Left forelimb (tissue), 1 donor: ENCODE data around the gene FPGS.
"Not testable (repeated sequence)": the region's sequence is repeated elsewhere in the genome, so short reads cannot be mapped to it uniquely, and the experiment has no call there.

Experiments used
- DNase-seq: peaks from one replicate; pipeline ENCODE4 v3.0.0-alpha.2; 2018; ENCODE audit warnings: low spot score

The FPGS gene

DNA sequence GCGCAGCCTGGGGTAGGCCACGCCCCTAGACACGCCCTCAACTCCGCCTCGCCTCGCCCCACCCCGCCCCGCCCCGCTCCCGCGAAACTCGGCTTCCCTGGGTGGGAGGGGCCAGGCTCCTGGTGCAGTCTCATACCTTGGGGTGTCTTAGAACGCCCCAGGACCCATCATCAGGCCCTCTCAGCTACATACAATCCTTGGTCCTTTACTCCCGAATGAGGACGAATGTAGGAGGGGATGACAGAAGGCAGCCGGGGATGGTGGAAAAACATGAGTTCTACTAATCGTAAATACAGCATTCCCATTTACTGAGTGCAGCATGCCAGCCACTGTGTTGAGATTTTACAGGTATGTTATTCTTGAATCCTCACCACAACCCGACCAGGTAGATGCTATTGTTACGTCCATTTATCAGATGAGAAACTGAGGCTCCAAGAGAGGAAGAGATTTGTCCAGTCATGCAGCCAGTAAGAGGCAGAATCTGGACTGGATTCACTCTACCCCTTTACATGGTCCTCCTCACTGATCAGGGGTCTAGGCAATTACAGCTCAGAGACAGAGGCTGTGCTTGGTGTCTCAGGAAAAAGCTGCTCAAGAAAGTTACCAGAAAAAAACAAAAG, 31.0 kb upstream of the FPGS start:
- DNase-seq, result no peak

DNA sequence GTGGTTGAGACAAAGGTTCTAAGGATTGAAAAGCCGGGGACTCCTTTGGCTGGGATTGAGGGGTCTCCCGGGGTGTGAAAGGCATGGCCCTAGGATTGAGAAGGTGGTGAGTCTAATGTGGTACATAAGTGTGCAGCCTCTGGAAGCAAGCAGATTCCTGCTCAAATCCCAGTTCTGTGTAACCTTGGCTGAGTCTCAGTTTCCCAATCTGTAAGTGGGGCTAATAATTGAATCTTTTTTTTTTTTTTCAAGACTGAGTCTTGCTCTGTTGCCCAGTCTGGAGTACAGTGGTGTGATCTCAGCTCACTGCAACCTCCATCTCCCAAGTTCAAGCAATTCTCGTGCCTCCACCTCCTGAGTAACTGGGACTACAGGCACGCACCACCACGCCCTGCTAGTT, 30.1 kb upstream of the FPGS start:
- no peak for DNase-seq

GRCh38 chr9:127773272-127773671, 29.4 kb upstream of the FPGS start:
- DNase-seq, result no peak

- no peak for DNase-seq
These were observed 28.7 kb upstream of the FPGS start for GRCh38 chr9:127773981-127774380.

GRCh38 chr9:127776195-127776923, 26.3 kb upstream of the FPGS start:
- DNase-seq, result no peak

DNA sequence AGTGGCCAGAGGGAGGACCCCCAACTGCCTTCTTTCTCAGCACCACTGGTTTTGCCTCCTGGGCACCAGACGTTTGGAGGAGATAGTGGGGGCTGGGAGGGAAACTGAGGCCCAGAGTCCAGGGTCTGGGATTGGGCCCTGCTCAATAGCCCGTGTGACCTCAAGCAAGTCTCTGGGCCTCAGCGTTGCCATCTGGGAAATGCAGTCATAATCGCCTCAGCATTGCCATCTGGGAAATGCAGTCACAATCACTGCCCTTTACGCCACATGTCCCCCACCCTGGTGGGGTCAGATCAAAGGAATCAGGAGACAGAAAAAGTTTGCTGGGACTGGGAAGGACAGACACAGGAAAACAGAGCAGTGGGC, 25.8 kb upstream of the FPGS start:
- no peak for DNase-seq

DNA sequence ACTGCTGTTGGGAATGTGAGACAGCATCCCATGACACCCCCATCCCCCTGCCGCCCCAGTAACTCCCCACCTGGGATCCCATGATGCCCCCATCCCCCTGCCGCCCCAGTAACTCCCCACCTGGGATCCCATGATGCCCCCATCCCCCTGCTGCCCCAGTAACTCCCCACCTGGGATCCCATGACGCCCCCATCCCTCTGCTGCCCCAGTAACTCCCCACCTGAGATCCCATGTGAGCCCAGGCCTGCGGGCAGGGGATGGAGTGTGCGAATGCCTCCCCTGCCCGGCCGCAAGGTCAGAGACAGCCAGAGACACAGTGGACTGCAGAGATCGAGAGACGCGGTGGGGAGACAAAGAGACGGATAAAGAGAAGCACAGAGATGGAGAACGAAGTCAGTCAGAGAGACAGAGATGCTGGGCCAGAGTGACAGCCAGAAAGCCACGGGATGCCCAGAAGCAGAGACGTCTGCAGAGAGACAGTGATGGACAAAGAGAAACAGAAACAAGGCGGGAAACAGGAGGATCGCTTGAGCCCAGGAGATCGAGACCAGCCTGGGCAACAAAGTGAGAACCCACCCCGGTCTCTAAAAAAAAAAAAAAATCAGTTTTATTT, 25.2 kb upstream of the FPGS start:
- no peak for DNase-seq

DNA sequence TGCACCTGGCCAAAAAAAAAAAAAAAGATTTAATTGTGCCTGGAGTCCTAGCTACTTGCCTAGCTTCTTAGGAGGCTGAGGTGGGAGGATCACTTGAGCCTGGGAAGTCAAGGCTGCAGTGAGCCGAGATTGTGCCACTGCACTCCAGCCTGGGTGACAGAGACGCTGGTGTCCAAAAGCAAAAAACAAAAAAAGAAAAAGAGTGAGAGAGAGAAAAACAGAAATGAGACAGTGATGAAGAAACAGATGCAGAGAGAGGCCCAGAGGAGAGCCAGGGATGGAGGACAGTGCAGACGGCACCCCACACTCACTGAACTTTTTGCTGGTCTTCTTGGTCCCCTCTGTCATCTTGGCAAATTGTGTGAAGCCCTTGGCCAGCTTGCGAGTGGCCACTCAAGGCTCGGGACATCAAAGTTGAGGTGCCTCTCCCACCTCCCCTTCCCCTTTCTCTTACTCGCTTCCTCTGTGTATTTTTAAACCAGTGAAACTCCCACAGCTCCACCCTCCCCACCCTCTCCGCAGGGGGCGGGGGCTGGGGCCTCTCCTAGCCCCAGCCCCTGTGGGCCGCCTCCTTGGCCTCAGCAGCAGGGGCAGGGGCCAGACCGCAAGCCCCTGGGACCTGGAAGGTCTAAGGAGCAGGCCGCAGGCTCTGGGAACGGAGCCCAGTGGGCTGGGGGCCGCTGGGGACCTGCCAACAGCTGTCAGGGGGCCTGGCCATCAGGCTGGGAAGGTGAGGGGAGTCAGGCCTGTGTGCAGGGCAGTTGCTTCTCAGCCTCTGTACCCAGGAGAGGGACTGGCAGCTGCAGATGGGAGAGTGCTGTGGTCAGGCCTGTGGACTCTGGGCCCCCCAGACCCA, 24.2 kb upstream of the FPGS start, which contains the start of gene SH2D3C:
Gene SH2D3C, minus strand, starts transcription at position 387 of the 856 bp plus-strand sequence. Its CDS starts 39 bp downstream, at position 348.
- DNase-seq, result no peak

GRCh38 chr9:127779136-127779981, 23.3 kb upstream of the FPGS start:
- DNase-seq, result no peak

DNA sequence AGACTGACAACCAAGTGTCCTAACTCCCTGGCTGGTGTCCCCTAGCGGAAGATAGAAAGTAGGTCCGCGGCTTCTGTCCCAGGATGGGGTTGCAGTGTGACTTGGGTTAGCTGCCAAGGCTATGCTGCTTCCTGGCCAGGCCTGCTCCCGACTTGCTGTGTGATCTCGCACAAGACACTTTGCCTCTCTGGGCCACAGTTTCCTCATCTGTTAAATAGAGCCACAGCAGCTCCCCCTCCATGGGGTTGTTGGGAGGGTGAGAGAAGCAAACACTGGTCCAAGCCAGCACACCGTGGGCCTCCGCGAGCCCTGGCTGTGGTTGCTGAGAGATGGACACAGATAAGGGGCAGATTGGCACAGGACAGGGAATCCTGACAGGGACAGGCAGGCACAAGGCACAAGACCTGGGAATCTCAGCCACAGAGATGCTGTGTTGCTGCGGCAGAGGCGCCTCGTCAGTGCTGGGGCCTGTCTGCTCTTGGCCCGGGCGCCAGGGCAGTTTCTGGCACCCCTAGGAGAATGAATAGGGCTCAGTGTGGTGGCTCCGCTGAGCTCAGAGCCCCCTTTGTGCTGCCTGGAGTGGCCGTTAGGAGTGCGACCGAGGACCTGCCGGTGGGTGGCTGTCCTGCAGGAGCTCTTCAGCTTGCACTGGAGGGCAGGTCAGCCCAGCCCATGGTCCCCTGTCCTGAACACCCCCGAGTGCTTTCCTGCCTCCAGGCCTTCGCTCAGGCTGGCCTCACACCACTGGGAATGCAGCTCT, 22.4 kb upstream of the FPGS start:
- no peak for DNase-seq

DNA sequence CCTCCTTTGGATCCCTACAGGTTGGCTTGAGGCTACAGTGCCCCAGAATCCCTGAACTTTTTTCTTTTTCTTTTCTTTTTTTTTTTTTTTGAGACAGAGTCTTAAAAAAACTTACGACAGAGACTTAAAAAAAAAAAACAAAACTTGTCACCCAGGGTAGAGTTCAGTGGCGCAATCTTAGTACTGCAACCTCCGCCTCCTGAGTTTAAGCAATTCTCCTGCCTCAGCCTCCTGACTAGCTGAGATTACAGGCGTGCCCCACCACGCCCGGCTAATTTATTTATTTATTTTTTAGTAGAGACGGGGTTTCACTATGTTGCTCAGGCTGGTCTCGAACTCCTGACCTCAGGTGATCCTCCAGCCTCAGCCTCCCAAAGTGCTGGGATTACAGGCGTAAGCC, 21.8 kb upstream of the FPGS start:
- DNase-seq, result not testable (repeated sequence)

- DNase-seq, result no peak
These were observed 20.9 kb upstream of the FPGS start for GRCh38 chr9:127781806-127782205.

- no peak for DNase-seq
These were observed 19.3 kb upstream of the FPGS start for GRCh38 chr9:127783111-127784008.

GRCh38 chr9:127785023-127785932, 17.4 kb upstream of the FPGS start:
- peak; percentile 94 for DNase-seq

DNA sequence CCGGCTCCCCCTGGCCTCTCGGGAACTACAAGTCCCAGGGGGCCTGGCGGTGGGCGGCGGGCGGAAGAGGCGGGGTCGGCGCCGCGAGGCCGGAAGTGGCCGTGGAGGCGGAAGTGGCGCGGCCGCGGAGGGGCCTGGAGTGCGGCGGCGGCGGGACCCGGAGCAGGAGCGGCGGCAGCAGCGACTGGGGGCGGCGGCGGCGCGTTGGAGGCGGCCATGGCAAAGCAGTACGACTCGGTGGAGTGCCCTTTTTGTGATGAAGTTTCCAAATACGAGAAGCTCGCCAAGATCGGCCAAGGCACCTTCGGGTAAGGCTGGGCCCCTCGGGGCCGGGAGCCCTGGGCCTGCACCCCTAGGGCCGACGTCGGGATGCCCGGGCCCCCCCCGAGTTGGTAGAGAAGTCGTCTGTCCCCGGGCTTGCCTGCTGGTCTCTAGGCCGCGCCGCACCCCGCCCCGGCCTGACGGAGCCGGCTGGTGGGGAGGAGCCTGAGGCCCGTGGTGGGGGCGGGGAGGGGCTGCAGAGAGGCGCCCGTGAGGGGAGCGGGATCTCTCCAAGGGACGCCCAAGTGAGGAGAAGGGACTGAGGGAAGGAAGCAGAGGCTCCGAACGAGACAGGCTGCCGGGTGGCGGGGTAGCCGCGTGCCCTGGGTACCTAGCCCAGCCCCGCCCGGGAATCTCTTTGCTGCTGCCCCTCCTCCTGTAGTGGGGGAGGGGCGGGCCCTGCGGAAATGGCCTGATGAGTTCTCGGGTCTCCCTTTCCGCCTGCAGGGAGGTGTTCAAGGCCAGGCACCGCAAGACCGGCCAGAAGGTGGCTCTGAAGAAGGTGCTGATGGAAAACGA, 16.5 kb upstream of the FPGS start, which contains the start of gene CDK9:
Gene CDK9, plus strand, starts transcription at position 102 of the 840 bp plus-strand sequence. Its CDS starts 115 bp downstream, at position 217.
- DNase-seq, result peak; percentile 95

DNA sequence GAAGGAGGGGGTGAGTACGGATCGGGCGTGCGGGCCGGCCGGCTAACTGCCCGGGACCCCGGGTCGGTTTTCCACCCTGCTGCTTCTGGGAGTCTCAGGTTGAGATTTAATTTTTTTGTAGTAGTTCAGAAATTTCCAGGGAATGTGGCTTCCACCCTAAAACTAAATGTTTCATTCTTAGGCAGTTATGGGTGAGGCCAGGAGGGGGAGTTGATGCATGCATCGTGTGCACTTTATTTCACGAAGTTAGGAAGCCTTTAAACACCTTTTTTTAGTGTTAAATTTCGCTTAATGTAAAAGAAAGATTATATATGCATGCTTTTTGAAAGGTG, 15.9 kb upstream of the FPGS start:
- no peak for DNase-seq

DNA sequence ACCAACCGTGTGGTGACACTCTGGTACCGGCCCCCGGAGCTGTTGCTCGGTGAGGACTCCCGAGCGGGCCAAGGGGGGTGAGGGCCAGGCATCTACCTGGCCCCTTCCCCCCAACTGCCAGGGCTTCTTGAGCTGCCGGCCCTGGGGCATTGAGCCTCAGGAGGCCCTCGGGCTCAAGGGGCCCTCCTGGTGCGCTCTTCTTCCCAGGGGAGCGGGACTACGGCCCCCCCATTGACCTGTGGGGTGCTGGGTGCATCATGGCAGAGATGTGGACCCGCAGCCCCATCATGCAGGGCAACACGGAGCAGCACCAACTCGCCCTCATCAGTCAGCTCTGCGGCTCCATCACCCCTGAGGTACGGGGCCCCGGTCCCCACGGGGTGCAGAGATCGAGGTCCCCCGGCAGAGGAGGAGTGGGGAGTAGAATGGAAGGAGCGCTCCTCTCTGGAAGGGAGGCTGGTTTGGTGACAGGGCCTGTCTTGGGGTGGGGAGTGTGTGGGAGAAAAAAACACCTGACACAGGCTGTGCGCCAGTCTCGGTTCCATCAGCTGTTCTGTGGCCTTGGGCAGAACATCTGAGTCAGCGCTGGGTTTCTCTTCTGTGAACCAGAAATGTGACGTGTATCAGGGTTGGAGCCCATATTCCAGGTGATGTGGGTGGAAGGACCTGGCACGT, 14.2 kb upstream of the FPGS start:
- DNase-seq, result no peak
